ENCODE measurements around the gene TACR2.

Gene TACR2

DNA sequence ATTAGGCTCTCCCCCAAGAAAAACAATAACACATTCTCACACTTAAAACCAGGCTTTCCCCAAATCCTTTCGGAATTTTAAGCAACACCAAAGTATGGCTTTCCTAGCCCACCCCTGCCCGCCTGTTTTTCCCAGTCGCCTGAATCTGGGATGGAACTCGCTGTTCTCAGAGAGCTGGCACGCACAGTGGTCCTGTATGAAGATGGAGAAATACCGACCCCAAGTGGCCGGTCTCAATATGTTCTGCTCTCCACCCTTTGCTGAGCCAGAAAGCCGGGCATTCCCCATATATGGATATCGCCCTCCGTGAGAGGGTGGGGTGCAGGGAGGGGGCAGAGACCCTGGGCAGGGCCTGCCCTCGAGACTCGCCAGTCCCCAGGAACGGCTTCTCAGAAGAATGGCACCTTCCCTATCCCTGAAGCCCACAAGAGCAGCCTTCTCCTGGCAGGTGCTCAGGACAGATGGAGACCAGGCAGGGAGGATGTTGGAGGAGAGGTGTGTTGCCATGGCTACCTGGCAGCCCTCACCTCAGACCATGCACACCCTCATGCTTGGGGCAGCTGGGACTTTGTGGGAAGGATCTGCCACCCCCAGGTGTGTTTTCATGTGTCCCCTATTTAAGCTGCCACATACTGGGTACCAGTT, 3.4 kb downstream of the TACR2 start:
- H3K4me1 ChIP-seq (ENCODE audit: control insufficient read depth in 5 of 5, insufficient read depth in 5 of 5, low read length in 5 of 5): peaks cover 0 to 13% (median 8%) of the 10 kb centered on the region in 5 donors
- no peaks in the 10 kb centered on the region for H3K9me3 ChIP-seq (ENCODE audit: control insufficient read depth in 5 of 5, low read length in 5 of 5)
- H3K9ac ChIP-seq (ENCODE audit: low read length in 5 of 5): no peak overlapping the region
- no peak overlapping the region for H3K4me3 ChIP-seq (ENCODE audit: low read depth in 1 of 5, low read length in 5 of 5)
- peaks cover 0 to 3% (median 0%) of the 10 kb centered on the region in 5 donors for H3K27me3 ChIP-seq (ENCODE audit: control insufficient read depth in 5 of 5, insufficient read depth in 4 of 5, low read length in 5 of 5)
- no peaks in the 10 kb centered on the region for H3K36me3 ChIP-seq (ENCODE audit: control insufficient read depth in 5 of 5, insufficient read depth in 5 of 5, low read length in 5 of 5)
- no peak overlapping the region for H3K27ac ChIP-seq (ENCODE audit: low read depth, low read length)

- Histone ChIP-seq H3K27ac (ENCODE audit: low read depth, low read length) (no peak overlapping the region), H3K9ac (ENCODE audit: low read length in 5 of 5) (no peak overlapping the region), H3K4me3 (ENCODE audit: low read depth in 1 of 5, low read length in 5 of 5) (no peak overlapping the region), H3K27me3 (ENCODE audit: control insufficient read depth in 5 of 5, insufficient read depth in 4 of 5, low read length in 5 of 5) (peaks cover 0 to 3% (median 0%) of the 10 kb centered on the region in 5 donors), H3K9me3 (ENCODE audit: control insufficient read depth in 5 of 5, low read length in 5 of 5) (no peaks in the 10 kb centered on the region), H3K4me1 (ENCODE audit: control insufficient read depth in 5 of 5, insufficient read depth in 5 of 5, low read length in 5 of 5) (peaks cover 2 to 23% (median 17%) of the 10 kb centered on the region in 5 donors), H3K36me3 (ENCODE audit: control insufficient read depth in 5 of 5, insufficient read depth in 5 of 5, low read length in 5 of 5) (no peaks in the 10 kb centered on the region)
Observed at GRCh38 chr10:69412232-69412790, 4.4 kb downstream of the TACR2 start.

- peak overlapping the region; percentile 3 for H3K27ac ChIP-seq (ENCODE audit: low read depth, low read length)
- peaks cover 0 to 3% (median 0%) of the 10 kb centered on the region in 5 donors for H3K27me3 ChIP-seq (ENCODE audit: control insufficient read depth in 5 of 5, insufficient read depth in 4 of 5, low read length in 5 of 5)
- H3K9ac ChIP-seq (ENCODE audit: low read length in 5 of 5): no peak overlapping the region
- no peak overlapping the region for H3K4me3 ChIP-seq (ENCODE audit: low read depth in 1 of 5, low read length in 5 of 5)
- no peaks in the 10 kb centered on the region for H3K36me3 ChIP-seq (ENCODE audit: control insufficient read depth in 5 of 5, insufficient read depth in 5 of 5, low read length in 5 of 5)
- H3K4me1 ChIP-seq (ENCODE audit: control insufficient read depth in 5 of 5, insufficient read depth in 5 of 5, low read length in 5 of 5): peaks cover 2 to 31% (median 25%) of the 10 kb centered on the region in 5 donors
- no peaks in the 10 kb centered on the region for H3K9me3 ChIP-seq (ENCODE audit: control insufficient read depth in 5 of 5, low read length in 5 of 5)
Observed at GRCh38 chr10:69411476-69411875, 5.2 kb downstream of the TACR2 start.

DNA sequence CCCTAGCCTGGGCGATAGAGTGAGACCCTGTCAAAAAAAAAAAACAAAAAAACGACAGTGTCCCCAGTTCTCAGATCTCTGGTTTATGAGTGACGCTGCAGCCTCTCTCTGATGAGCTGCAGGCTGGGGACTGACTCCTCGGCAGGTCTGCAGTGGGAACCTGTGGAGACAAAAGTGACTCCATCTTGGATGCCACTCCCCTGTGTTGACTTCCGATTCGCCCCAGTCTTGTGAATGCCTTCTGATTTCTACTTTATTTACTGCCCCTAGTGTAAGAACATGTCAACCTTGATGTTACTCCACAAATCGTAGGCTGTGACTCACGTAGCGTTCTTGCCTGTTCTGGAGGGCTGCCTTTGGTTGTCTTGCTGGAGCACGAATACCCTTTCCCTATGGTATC, 6.2 kb downstream of the TACR2 start:
- peaks cover 5 to 40% (median 35%) of the 10 kb centered on the region in 5 donors for H3K4me1 ChIP-seq (ENCODE audit: control insufficient read depth in 5 of 5, insufficient read depth in 5 of 5, low read length in 5 of 5)
- H3K9me3 ChIP-seq (ENCODE audit: control insufficient read depth in 5 of 5, low read length in 5 of 5): no peaks in the 10 kb centered on the region
- H3K9ac ChIP-seq (ENCODE audit: low read length in 5 of 5): no peak overlapping the region
- H3K27me3 ChIP-seq (ENCODE audit: control insufficient read depth in 5 of 5, insufficient read depth in 4 of 5, low read length in 5 of 5): peaks cover 0 to 3% (median 0%) of the 10 kb centered on the region in 5 donors
- H3K4me3 ChIP-seq (ENCODE audit: low read depth in 1 of 5, low read length in 5 of 5): no peak overlapping the region
- H3K27ac ChIP-seq (ENCODE audit: low read depth, low read length): peak overlapping the region; percentile 3
- no peaks in the 10 kb centered on the region for H3K36me3 ChIP-seq (ENCODE audit: control insufficient read depth in 5 of 5, insufficient read depth in 5 of 5, low read length in 5 of 5)

DNA sequence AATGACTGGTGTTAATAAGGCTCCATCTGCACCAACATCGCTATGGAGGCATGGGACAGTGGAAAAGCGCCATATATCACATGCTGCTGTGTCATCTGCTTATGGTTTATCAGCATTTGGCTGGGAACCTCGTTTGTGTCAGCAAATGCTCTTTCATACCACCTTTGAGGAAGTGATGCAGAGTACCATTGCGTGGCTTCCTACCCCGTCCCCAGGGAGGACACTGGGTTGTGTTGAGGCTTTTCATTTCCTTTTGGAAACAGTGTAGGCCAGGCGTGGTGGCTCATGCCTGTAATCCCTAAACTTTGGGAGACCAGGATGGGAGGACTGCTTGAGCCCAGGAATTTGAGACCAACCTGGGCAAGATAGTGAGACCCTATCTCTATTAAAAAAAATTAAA, 6.8 kb downstream of the TACR2 start:
- Histone ChIP-seq H3K27ac (ENCODE audit: low read depth, low read length) (peak overlapping the region; percentile 3), H3K4me1 (ENCODE audit: control insufficient read depth in 5 of 5, insufficient read depth in 5 of 5, low read length in 5 of 5) (peaks cover 5 to 41% (median 36%) of the 10 kb centered on the region in 5 donors), H3K9me3 (ENCODE audit: control insufficient read depth in 5 of 5, low read length in 5 of 5) (no peaks in the 10 kb centered on the region), H3K36me3 (ENCODE audit: control insufficient read depth in 5 of 5, insufficient read depth in 5 of 5, low read length in 5 of 5) (no peaks in the 10 kb centered on the region), H3K27me3 (ENCODE audit: control insufficient read depth in 5 of 5, insufficient read depth in 4 of 5, low read length in 5 of 5) (peaks cover 0 to 3% (median 0%) of the 10 kb centered on the region in 5 donors), H3K9ac (ENCODE audit: low read length in 5 of 5) (no peak overlapping the region), H3K4me3 (ENCODE audit: low read depth in 1 of 5, low read length in 5 of 5) (no peak overlapping the region)

GRCh38 chr10:69409176-69409495, 7.6 kb downstream of the TACR2 start:
- H3K9me3 ChIP-seq (ENCODE audit: control insufficient read depth in 5 of 5, low read length in 5 of 5): no peaks in the 10 kb centered on the region
- H3K27ac ChIP-seq (ENCODE audit: low read depth, low read length): peak overlapping the region; percentile 86
- H3K9ac ChIP-seq (ENCODE audit: low read length in 5 of 5): peak overlapping the region in 3 of 5 donors; percentile 33 to 68 (median 54)
- peak overlapping the region in 4 of 5 donors; percentile 11 to 56 (median 34) for H3K4me3 ChIP-seq (ENCODE audit: low read depth in 1 of 5, low read length in 5 of 5)
- peaks cover 0 to 1% (median 0%) of the 10 kb centered on the region in 5 donors for H3K27me3 ChIP-seq (ENCODE audit: control insufficient read depth in 5 of 5, insufficient read depth in 4 of 5, low read length in 5 of 5)
- H3K36me3 ChIP-seq (ENCODE audit: control insufficient read depth in 5 of 5, insufficient read depth in 5 of 5, low read length in 5 of 5): no peaks in the 10 kb centered on the region
- peaks cover 5 to 41% (median 36%) of the 10 kb centered on the region in 5 donors for H3K4me1 ChIP-seq (ENCODE audit: control insufficient read depth in 5 of 5, insufficient read depth in 5 of 5, low read length in 5 of 5)

GRCh38 chr10:69408318-69409175, 8.2 kb downstream of the TACR2 start:
- Histone ChIP-seq H3K9ac (ENCODE audit: low read length in 5 of 5) (peak overlapping the region in 4 of 5 donors; percentile 43 to 68 (median 60)), H3K9me3 (ENCODE audit: control insufficient read depth in 5 of 5, low read length in 5 of 5) (no peaks in the 10 kb centered on the region), H3K36me3 (ENCODE audit: control insufficient read depth in 5 of 5, insufficient read depth in 5 of 5, low read length in 5 of 5) (no peaks in the 10 kb centered on the region), H3K27ac (ENCODE audit: low read depth, low read length) (peak overlapping the region; percentile 86), H3K27me3 (ENCODE audit: control insufficient read depth in 5 of 5, insufficient read depth in 4 of 5, low read length in 5 of 5) (no peaks in the 10 kb centered on the region), H3K4me1 (ENCODE audit: control insufficient read depth in 5 of 5, insufficient read depth in 5 of 5, low read length in 5 of 5) (peaks cover 5 to 41% (median 36%) of the 10 kb centered on the region in 5 donors), H3K4me3 (ENCODE audit: low read depth in 1 of 5, low read length in 5 of 5) (peak overlapping the region in 4 of 5 donors; percentile 11 to 56 (median 34))

DNA sequence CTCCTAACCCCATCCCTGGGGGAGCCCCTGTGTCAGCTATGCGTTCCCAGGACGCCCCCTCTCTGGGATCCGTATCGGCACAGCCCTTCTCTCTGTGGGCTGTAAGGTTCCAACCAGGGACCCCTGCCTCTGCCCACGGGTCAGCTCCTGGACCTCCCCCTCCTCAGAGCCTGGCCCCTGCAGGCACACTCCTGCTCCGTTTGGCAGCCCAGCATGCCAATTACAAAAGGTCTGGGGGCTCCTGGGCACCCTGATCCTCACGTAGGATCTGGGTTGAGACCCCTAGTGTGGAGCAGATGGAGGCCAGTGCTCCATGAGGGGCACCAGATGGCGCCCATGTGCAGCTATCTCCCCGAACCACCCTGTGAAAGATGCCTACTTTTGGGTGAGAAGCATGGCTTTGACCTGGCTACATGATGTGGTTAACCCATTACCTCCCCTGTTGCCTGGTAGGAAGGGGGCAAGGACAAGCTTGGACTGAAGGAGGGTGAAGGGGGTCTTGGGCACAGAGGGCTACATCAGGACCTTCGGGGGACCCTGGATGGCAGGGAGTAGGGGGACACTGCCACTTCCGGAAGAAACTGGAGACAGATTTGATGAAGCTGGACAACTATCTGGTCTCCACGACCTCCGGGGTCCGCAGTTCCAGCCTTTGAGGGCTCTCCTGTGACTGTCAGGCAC, 9.0 kb downstream of the TACR2 start:
- Histone ChIP-seq H3K9me3 (ENCODE audit: control insufficient read depth in 5 of 5, low read length in 5 of 5) (no peaks in the 10 kb centered on the region), H3K4me3 (ENCODE audit: low read depth in 1 of 5, low read length in 5 of 5) (peak overlapping the region in 3 of 5 donors; percentile 2 to 13 (median 11)), H3K36me3 (ENCODE audit: control insufficient read depth in 5 of 5, insufficient read depth in 5 of 5, low read length in 5 of 5) (peaks cover 0 to 3% (median 0%) of the 10 kb centered on the region in 5 donors), H3K27ac (ENCODE audit: low read depth, low read length) (peak overlapping the region; percentile 65), H3K27me3 (ENCODE audit: control insufficient read depth in 5 of 5, insufficient read depth in 4 of 5, low read length in 5 of 5) (no peaks in the 10 kb centered on the region), H3K4me1 (ENCODE audit: control insufficient read depth in 5 of 5, insufficient read depth in 5 of 5, low read length in 5 of 5) (peaks cover 5 to 48% (median 31%) of the 10 kb centered on the region in 5 donors), H3K9ac (ENCODE audit: low read length in 5 of 5) (peak overlapping the region in 3 of 5 donors; percentile 16 to 65 (median 43))

- peaks cover 0 to 6% (median 4%) of the 10 kb centered on the region in 5 donors for H3K36me3 ChIP-seq (ENCODE audit: control insufficient read depth in 5 of 5, insufficient read depth in 5 of 5, low read length in 5 of 5)
- H3K27ac ChIP-seq (ENCODE audit: low read depth, low read length): peak overlapping the region; percentile 67
- H3K4me3 ChIP-seq (ENCODE audit: low read depth in 1 of 5, low read length in 5 of 5): peak overlapping the region in 3 of 5 donors; percentile 9 to 40 (median 17)
Observed at GRCh38 chr10:69406816-69407580, 9.7 kb downstream of the TACR2 start.

More at GRCh38 chr10:69406816-69407580, 9.7 kb downstream of the TACR2 start:
- Histone ChIP-seq H3K4me1 (ENCODE audit: control insufficient read depth in 5 of 5, insufficient read depth in 5 of 5, low read length in 5 of 5) (peaks cover 5 to 48% (median 31%) of the 10 kb centered on the region in 5 donors), H3K27me3 (ENCODE audit: control insufficient read depth in 5 of 5, insufficient read depth in 4 of 5, low read length in 5 of 5) (no peaks in the 10 kb centered on the region), H3K9me3 (ENCODE audit: control insufficient read depth in 5 of 5, low read length in 5 of 5) (no peaks in the 10 kb centered on the region), H3K9ac (ENCODE audit: low read length in 5 of 5) (peak overlapping the region in 3 of 5 donors; percentile 44 to 56 (median 54))

All from subcutaneous abdominal adipose tissue (tissue), 5 donors.